DMS79 (cell line): ENCODE results near the gene NLGN4Y.

Experiments
- DNase-seq: peaks from one replicate; lab custom pipeline; 2025; lab: John Stamatoyannopoulos, UW

The NLGN4Y gene

DNA sequence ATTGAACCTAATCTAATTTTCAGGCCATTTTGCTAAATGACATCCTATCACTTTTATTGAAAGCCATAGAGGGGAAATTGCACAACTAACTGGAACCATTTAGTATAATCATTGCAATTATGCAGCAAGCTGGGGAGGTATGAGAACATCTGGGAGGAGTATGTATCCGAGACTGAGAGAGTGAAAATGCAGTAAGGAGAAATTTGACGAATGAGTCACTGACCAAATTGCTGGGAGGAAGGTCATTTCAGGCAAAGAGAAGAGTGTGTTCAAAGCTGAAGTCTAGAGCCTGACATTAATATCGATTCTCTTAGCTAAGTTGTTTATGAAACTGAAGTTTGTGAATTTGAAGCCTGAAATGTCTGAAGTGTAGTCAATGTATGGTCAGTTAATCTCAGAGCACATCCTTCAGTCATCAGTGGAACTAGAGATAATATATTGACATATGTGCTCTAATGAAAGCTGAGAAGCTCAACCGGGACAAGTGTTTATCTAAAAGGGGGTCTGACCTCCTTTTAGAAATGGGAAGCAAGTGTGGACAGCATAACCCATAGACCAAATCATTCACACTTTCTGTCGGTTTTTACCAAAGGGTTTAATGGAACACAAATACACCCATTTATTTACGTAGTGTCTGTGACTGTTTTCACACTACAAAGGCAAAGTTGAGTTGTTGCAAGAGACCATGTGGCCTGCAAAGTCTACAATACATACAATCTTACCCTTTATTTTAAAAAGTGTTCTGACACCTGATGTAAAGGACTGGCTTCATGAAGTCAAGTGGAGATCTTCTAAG lies 120.0 kb downstream of the NLGN4Y start:
- no peak for DNase-seq

DNA sequence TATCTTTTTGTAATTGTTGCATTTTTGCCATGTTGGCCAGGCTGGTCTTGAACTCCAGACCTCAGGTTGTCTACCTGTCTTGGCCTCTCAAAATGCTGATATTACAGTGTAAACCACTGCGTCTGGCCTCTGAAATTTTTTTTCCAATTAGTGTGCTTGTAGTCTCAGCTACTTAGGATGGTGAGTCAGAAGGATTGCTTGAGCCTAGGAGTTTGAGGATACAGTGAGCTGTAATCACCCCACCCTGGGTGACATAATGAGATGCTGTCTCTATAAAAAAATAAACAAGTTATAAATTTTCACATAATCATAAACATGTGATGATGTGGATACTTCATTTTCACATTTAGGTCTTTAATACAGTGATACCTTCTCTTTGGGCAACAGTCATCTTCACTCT lies 154.9 kb downstream of the NLGN4Y start:
- DNase-seq = no peak

GRCh38 chrY:14694543-14694942 lies 170.2 kb downstream of the NLGN4Y start:
- no peak for DNase-seq

- DNase-seq = no peak
Observed at GRCh38 chrY:14708158-14708557, 183.8 kb downstream of the NLGN4Y start.

DNA sequence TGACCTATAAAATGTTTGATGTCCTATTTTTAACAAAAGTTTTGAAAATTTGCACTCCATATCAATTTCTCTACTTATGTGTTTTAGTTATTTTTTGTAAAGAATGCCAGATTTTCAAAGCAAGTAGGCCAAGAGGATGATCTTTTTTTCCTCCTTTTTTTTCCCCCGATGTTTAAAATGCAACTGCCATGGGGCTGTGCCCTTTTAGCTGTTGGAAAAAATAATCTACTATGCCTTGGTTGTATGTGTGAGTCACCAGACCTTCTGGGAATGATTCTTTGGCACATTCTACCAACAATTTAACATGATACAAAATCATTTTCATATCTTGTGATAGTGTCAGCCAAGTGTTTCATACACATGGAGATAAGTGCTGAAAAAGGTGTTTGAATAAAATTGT lies 217.3 kb downstream of the NLGN4Y start:
- DNase-seq = no peak

DNA sequence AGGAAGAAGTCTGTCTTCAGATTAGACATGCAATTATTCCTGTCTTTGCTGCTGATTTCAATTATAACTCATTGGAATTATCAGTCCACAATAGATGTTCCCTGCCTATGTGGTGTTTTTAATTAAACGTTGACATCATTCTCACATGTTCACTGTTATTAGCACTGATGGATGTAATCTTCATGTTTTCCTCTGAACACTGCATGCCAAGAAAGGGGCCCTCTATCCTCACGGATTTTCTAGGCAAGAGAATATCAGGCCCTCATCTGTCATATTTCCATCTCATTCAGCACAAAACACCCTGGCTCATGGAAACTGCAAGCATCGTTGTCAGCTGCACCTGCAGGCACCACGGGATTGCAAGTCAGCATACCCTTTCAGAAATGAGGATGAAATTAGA lies 224.0 kb downstream of the NLGN4Y start:
- no peak for DNase-seq

GRCh38 chrY:14755571-14755970 lies 231.2 kb downstream of the NLGN4Y start:
- DNase-seq = no peak

DNA sequence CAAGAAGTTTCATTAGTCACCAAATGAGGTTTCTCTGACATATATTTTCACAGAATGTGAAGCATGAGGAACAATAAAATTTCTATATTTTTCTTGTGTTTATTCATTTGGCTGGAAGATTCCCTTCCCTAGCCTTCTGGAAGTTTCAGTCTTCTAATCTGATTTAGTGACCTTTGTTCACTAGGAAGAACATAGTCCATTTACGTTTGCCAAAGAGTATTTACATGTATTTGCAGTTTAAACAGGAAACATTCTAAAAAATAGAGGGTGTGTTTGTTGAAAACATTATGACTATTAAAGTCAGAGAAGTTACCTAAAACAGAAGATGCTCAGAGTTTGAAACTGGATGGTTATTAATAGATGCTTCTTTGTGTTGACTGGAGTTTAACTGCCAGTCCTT lies 238.6 kb downstream of the NLGN4Y start:
- DNase-seq = no peak

DNA sequence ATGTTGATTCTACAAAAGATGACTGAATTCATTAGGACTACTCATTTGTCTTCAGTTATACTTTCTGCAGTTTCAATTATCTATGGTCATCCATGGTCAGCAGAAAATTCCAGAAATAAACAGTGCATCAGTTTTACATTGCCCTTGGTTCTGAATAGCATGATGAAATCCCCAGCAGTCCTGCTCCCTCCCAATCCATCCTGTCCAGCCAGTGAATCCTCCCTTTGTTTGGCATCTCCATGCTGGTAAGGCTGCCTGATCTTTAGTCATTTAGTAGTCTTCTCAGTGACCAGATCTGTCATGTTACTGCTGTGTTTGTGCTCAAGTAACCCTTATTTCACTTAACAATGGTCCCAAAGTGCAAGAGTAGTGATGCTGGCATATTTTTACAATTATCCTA lies 239.3 kb downstream of the NLGN4Y start:
- no peak for DNase-seq

DNA sequence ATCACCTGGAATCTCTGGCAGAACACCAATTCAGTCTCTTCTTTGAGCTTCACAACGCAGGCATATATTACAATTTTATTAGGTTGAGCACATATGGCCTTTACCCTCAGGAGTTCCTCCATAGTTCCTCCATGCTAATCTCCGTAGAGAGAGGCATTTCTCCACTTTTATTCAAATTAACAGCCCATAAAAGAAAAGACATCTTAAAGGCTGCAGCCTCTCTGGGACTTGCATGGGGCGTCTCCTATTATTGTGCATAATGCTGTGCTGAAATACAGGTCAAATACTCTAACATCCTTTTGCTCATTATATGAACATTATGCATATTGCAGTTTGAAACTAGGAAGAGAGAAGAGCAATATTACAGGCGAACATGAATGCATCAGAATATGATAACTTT lies 253.9 kb downstream of the NLGN4Y start:
- DNase-seq = no peak

- DNase-seq = no peak
Observed at GRCh38 chrY:14793104-14793503, 268.8 kb downstream of the NLGN4Y start.

GRCh38 chrY:14793674-14794073 lies 269.3 kb downstream of the NLGN4Y start:
- DNase-seq = no peak

DNA sequence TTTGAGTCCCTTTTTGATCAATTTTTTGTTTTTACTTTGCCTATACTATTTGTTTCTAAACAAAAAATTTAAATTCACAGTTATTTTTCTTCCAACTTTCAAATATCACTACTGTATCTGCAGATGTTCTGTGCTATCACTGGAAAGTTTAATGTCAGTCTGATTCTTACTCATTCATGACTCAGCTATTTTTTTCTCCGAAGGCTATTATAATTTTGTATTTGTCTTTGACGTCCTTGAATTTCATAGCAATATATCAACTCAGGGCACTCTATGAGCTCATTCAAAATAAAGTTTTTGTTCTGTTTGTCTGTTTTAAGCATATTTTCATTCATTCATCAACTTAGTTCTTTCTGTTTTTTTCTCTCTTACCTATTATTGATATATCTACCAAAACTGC lies 273.7 kb downstream of the NLGN4Y start:
- no peak for DNase-seq

DNA sequence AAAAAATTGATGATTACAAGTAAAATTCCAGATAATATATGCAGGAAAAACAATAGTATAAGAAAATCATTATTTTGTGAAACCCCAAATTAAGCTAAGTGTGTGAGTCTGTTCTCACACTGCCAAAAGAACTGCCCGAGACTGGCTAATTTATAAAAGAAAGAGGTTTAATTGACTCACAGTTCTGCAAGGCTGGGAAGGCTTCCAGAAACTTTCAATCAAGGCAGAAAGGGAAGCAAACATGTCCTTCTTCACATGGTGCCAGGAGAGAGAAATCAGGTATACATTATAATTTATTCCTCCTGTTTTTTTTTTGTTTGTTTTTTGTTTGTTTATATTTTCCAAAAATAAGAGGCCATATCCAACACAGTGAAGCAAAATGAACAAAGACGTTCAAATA lies 276.8 kb downstream of the NLGN4Y start:
- DNase-seq = no peak

DNA sequence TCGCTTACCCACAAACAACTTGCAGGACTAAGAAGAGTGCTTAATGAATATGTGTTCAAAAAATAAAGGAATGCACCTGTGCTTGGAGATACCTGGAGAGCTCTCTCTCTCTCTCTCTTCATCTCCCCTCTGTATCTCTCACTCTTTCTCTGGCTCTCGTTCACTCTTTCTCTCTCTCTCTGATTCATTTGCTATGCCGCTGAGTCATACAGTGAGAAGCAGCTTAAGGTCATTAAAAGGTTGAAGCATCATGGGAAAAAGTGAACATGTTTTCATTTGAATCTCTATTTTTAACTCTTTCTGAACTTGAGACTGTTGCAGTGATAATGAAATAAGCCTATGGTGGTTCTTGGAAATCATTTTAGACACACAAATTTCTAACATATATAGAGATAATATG lies 277.8 kb downstream of the NLGN4Y start:
- DNase-seq = no peak

GRCh38 chrY:14804041-14804440 lies 279.7 kb downstream of the NLGN4Y start:
- DNase-seq = no peak

- no peak for DNase-seq
Observed at GRCh38 chrY:14818452-14818851, 294.1 kb downstream of the NLGN4Y start.

DNA sequence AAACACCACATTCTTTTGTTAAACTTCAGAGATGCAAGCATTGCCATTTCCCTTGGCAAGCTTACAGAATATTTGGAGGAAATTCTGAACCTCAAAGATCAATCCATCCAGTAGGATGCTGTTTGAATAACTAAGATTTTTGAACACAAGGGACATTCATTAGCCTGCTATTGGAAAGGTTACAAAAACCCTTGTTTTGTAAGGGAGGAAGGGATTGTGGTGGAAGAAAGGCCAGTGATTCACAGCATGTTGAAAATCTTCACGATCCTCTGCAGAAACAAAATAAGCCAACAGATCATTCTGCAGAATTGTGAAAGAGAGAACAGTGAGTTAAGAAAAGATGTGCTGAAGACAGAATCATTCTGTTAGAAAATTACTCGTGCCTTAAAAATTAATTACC lies 297.9 kb downstream of the NLGN4Y start:
- DNase-seq = no peak

DNA sequence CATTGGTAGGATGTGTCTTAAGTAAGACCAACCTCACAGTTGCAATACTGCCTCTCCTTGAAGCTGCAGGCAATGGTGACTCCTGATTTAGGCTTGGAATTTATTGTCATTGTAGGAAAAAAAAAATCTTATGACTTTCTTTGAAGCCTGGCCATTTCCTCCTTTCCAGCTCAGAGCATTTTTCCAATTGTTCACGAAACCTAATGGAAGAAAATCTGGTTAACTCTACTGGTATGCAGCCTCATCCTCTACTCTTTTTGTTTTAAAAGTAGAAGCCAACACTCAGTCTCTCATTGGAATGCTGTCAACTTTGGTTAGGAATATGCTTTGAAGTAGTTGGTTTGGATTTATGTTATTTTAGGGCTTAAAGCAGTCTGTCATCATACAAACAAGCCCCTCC lies 298.6 kb downstream of the NLGN4Y start:
- no peak for DNase-seq

GRCh38 chrY:14824583-14824982 lies 300.3 kb downstream of the NLGN4Y start:
- no peak for DNase-seq

DNA sequence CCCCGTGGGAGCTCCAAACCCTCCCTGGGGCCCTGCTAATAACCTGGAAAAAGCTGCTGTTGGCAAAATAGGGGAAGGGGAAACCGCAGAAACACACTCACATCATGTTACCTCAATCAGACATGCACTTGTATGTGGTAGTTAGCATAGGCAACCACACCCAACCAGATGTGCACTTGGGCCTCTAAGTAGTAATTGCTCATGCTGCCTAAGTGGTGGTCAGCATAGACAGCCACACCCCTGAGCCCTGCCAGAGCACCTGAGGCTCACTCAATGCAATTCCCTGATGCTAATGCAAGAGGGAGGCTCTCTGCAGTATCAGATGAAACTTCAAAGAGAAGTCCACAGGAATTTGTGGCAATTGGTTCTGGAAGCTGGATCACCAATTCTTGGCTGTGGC lies 301.4 kb downstream of the NLGN4Y start:
- no peak for DNase-seq

- DNase-seq = no peak
Observed at GRCh38 chrY:14828531-14828930, 304.2 kb downstream of the NLGN4Y start.

GRCh38 chrY:14829366-14829885 lies 305.1 kb downstream of the NLGN4Y start:
- no peak for DNase-seq
